Measurements from ENCODE around the gene N4BP2L2. TPM values are rescaled to one million over a fixed set of nuclear protein-coding genes. Genes with fewer than 3 reads are reported as not detected.

N4BP2L2 gene
- total RNA-seq, 1 donor from 2014 or later, result 81.9 TPM

DNA sequence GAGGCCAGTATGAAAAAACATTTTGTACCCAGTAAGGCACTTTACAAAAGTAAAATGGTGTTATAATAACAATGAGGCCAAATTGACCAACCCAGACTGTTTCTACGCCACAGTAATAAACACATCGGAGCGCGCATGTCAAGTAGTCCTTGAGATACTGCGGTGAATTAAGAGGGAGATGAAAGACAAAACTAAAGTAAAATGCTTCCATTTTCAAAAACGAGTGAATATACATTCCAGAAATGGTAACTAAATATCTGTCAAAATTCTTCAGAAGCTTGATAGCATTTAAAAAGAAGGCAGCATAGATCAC is 129.6 kb downstream of the N4BP2L2 start:
- DNase-seq (ENCODE audit: low read depth), result no peak
- Histone ChIP-seq H3K4me3 (ENCODE audit: insufficient read depth, low read depth, low read length) (no peak overlapping the region), H3K27me3 (ENCODE audit: insufficient read depth, low read length) (no peaks in the 10 kb centered on the region), H3K9me3 (ENCODE audit: insufficient read depth, low read depth, low read length) (no peaks in the 10 kb centered on the region), H2AFZ (ENCODE audit: low read depth, low read length) (no peak overlapping the region), H3K4me1 (ENCODE audit: insufficient read depth, low read length) (peaks cover 14% of the 10 kb centered on the region), H3K4me2 (ENCODE audit: low read length) (peak overlapping the region; percentile 82), H3K36me3 (ENCODE audit: insufficient read depth, low read length) (no peaks in the 10 kb centered on the region), H3K9ac (ENCODE audit: low read length) (no peak overlapping the region), H4K20me1 (ENCODE audit: insufficient read depth, low read length) (no peaks in the 10 kb centered on the region), H3K27ac (ENCODE audit: low read depth, low read length) (no peak overlapping the region), H3K79me2 (ENCODE audit: insufficient read depth, low read length) (no peaks in the 10 kb centered on the region)
- H3K27ac Mint-ChIP-seq (ENCODE audit: unreplicated experiment), result no peak overlapping the region
- no peaks in the 10 kb centered on the region for H3K9me3 Mint-ChIP-seq (ENCODE audit: unreplicated experiment)
- H3K36me3 Mint-ChIP-seq (ENCODE audit: low read depth, unreplicated experiment), result no peaks in the 10 kb centered on the region
- peaks cover 2% of the 10 kb centered on the region for H3K27me3 Mint-ChIP-seq (ENCODE audit: low read depth, unreplicated experiment)
- FAIRE-seq, result no peak
- TF ChIP-seq, protein P1, sequence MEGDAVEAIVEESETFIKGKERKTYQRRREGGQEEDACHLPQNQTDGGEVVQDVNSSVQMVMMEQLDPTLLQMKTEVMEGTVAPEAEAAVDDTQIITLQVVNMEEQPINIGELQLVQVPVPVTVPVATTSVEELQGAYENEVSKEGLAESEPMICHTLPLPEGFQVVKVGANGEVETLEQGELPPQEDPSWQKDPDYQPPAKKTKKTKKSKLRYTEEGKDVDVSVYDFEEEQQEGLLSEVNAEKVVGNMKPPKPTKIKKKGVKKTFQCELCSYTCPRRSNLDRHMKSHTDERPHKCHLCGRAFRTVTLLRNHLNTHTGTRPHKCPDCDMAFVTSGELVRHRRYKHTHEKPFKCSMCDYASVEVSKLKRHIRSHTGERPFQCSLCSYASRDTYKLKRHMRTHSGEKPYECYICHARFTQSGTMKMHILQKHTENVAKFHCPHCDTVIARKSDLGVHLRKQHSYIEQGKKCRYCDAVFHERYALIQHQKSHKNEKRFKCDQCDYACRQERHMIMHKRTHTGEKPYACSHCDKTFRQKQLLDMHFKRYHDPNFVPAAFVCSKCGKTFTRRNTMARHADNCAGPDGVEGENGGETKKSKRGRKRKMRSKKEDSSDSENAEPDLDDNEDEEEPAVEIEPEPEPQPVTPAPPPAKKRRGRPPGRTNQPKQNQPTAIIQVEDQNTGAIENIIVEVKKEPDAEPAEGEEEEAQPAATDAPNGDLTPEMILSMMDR (IDR thresholded peaks at IDR 0.05; ENCODE audit: insufficient read depth, low read depth, low read length), result no peak
- TF ChIP-seq EZH2 (IDR thresholded peaks at IDR 0.05; ENCODE audit: insufficient read depth, low read length), result no peak
- no peak overlapping the region for H3K4me3 Mint-ChIP-seq (ENCODE audit: unreplicated experiment)
- peaks cover 7% of the 10 kb centered on the region for H3K4me1 Mint-ChIP-seq (ENCODE audit: low read depth, unreplicated experiment)

DNA sequence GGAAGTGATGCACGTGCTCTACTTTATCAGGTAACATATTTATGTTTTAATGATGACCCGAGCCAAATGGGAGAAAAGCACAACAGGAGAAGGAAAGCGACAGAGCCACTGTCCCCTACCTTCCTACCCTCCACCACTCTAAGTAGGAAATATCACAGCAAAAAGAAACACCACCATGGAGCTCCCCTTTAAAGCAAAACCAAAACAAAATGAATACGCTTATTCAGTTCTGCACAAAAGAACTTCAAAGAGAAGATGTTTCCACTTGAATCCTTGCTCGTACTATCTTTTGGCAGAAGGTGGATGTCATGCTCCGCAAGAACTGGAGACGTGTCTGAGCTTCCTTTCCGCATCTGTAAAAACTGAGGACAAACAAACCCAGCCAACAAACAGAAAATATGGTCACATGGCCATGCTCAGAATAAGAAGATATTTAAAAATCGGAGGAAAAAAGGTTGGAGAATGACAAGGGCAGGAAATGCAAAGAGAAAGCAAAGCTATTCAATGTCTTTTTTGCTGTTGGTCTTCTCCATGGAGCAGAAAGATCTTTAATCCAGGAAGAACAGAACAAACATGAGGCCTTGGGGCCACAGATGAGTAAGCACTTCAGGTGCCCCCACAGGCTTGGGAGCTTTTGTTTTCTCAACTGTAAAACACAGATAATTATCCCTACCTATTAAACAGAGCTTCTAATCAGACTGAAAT is 130.1 kb downstream of the N4BP2L2 start:
- H3K4me3 ChIP-seq (ENCODE audit: insufficient read depth, low read depth, low read length), result no peak overlapping the region
- Mint-ChIP-seq H3K9me3 (ENCODE audit: unreplicated experiment) (no peaks in the 10 kb centered on the region), H3K4me3 (ENCODE audit: unreplicated experiment) (no peak overlapping the region), H3K4me1 (ENCODE audit: low read depth, unreplicated experiment) (peaks cover 7% of the 10 kb centered on the region), H3K36me3 (ENCODE audit: low read depth, unreplicated experiment) (no peaks in the 10 kb centered on the region), H3K27ac (ENCODE audit: unreplicated experiment) (no peak overlapping the region), H3K27me3 (ENCODE audit: low read depth, unreplicated experiment) (peaks cover 2% of the 10 kb centered on the region)
- no peaks in the 10 kb centered on the region for H3K36me3 ChIP-seq (ENCODE audit: insufficient read depth, low read length)
- no peak overlapping the region for H3K4me2 ChIP-seq (ENCODE audit: low read length)
- H3K27me3 ChIP-seq (ENCODE audit: insufficient read depth, low read length), result no peaks in the 10 kb centered on the region
- no peak overlapping the region for H2AFZ ChIP-seq (ENCODE audit: low read depth, low read length)
- FAIRE-seq (no peak), DNase-seq (ENCODE audit: low read depth) (no peak)
- peaks cover 14% of the 10 kb centered on the region for H3K4me1 ChIP-seq (ENCODE audit: insufficient read depth, low read length)
- no peak overlapping the region for H3K9ac ChIP-seq (ENCODE audit: low read length)
- no peak for TF ChIP-seq EZH2 (IDR thresholded peaks at IDR 0.05; ENCODE audit: insufficient read depth, low read length)
- TF ChIP-seq, protein P1 (IDR thresholded peaks at IDR 0.05; ENCODE audit: insufficient read depth, low read depth, low read length), result no peak
- H4K20me1 ChIP-seq (ENCODE audit: insufficient read depth, low read length), result no peaks in the 10 kb centered on the region
- H3K27ac ChIP-seq (ENCODE audit: low read depth, low read length), result no peak overlapping the region
- no peaks in the 10 kb centered on the region for H3K79me2 ChIP-seq (ENCODE audit: insufficient read depth, low read length)
- no peaks in the 10 kb centered on the region for H3K9me3 ChIP-seq (ENCODE audit: insufficient read depth, low read depth, low read length)

DNA sequence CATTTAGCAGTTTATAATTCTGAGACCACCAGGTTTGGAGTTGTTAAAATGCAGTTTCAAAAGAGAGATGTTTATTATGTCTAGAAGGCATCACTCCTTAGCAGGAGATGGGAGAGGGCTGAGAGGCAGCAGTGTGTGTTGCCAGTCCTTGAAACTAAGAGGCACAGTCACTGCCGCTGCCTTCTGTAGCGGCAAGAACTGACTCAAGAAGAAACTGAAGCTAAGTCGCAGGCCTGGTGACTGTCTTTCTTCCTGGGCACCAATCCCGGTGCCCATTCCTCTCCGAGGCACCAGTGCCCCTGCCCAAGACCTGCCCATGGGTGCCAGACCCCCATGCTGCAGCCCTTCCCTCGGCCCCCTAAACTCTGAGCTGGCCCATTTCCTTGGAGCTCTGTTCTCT is 130.7 kb downstream of the N4BP2L2 start:
- Histone ChIP-seq H2AFZ (ENCODE audit: low read depth, low read length) (no peak overlapping the region), H3K9me3 (ENCODE audit: insufficient read depth, low read depth, low read length) (no peaks in the 10 kb centered on the region), H3K9ac (ENCODE audit: low read length) (no peak overlapping the region), H4K20me1 (ENCODE audit: insufficient read depth, low read length) (no peaks in the 10 kb centered on the region), H3K36me3 (ENCODE audit: insufficient read depth, low read length) (no peaks in the 10 kb centered on the region), H3K4me2 (ENCODE audit: low read length) (no peak overlapping the region), H3K4me1 (ENCODE audit: insufficient read depth, low read length) (peaks cover 14% of the 10 kb centered on the region), H3K27ac (ENCODE audit: low read depth, low read length) (no peak overlapping the region), H3K4me3 (ENCODE audit: insufficient read depth, low read depth, low read length) (no peak overlapping the region), H3K27me3 (ENCODE audit: insufficient read depth, low read length) (no peaks in the 10 kb centered on the region), H3K79me2 (ENCODE audit: insufficient read depth, low read length) (no peaks in the 10 kb centered on the region)
- Mint-ChIP-seq H3K4me3 (ENCODE audit: unreplicated experiment) (no peak overlapping the region), H3K9me3 (ENCODE audit: unreplicated experiment) (no peaks in the 10 kb centered on the region), H3K27me3 (ENCODE audit: low read depth, unreplicated experiment) (peaks cover 2% of the 10 kb centered on the region), H3K36me3 (ENCODE audit: low read depth, unreplicated experiment) (no peaks in the 10 kb centered on the region), H3K27ac (ENCODE audit: unreplicated experiment) (no peak overlapping the region), H3K4me1 (ENCODE audit: low read depth, unreplicated experiment) (peaks cover 7% of the 10 kb centered on the region)
- DNase-seq (ENCODE audit: low read depth) (no peak), FAIRE-seq (no peak)
- TF ChIP-seq, protein P1 (IDR thresholded peaks at IDR 0.05; ENCODE audit: insufficient read depth, low read depth, low read length), result no peak
- TF ChIP-seq EZH2 (IDR thresholded peaks at IDR 0.05; ENCODE audit: insufficient read depth, low read length), result no peak
